Measurements from ENCODE around the gene SMAD9.

DNA sequence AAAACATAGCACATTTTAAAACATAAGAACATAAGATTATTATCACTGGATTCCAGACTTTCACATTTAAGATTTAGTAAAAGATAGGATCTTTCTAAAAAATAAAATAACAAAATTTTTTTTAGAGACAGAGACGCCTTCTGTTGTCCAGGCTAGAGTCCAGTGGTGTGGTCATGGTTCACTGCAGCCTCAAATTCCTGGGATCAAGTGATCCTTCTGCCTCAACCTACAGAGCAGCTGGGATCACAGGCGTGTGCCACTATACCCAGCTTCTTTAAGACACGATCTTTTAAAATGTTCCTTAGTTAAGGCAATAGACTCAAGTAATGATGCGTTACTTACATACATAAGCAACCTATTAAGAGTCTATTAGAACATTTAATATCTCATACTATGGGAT is 46.4 kb upstream of the SMAD9 start:
- TF ChIP-seq, protein P1, sequence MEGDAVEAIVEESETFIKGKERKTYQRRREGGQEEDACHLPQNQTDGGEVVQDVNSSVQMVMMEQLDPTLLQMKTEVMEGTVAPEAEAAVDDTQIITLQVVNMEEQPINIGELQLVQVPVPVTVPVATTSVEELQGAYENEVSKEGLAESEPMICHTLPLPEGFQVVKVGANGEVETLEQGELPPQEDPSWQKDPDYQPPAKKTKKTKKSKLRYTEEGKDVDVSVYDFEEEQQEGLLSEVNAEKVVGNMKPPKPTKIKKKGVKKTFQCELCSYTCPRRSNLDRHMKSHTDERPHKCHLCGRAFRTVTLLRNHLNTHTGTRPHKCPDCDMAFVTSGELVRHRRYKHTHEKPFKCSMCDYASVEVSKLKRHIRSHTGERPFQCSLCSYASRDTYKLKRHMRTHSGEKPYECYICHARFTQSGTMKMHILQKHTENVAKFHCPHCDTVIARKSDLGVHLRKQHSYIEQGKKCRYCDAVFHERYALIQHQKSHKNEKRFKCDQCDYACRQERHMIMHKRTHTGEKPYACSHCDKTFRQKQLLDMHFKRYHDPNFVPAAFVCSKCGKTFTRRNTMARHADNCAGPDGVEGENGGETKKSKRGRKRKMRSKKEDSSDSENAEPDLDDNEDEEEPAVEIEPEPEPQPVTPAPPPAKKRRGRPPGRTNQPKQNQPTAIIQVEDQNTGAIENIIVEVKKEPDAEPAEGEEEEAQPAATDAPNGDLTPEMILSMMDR (IDR thresholded peaks at IDR 0.05; ENCODE audit: low read depth, low read length, poor library complexity, severe bottlenecking), result no peak
- no peak for TF ChIP-seq EZH2phosphoT487 (IDR thresholded peaks at IDR 0.05; ENCODE audit: borderline replicate concordance, low read length)

All from DOHH2 (cell line).